Sigmoid colon (tissue), 7 donors: ENCODE data around the gene COL6A5. TPM values are rescaled to one million over a fixed set of nuclear protein-coding genes. Genes with fewer than 3 reads are reported as not detected.
"Not testable (repeated sequence)": the region's sequence is repeated elsewhere in the genome, so short reads cannot be mapped to it uniquely, and the experiment has no call there.

Source experiments
- DNase-seq: peaks from one replicate; pipeline ENCODE4 v3.0.0-alpha.2; 2019
- H3K27ac ChIP-seq, 4 donors: fragments of 200-600 bp; sonication (generic); one replicate each; pipeline ENCODE4 v1.5.1; 2016 to 2019; ENCODE audit warnings: mild to moderate bottlenecking in 1 of 4
- H3K27me3 ChIP-seq, 3 donors: fragments of 200-600 bp; sonication (generic); one replicate each; pipeline ENCODE4 v1.5.1; 2019; ENCODE audit warnings: mild to moderate bottlenecking in 1 of 3
- H3K36me3 ChIP-seq, 4 donors: fragments of 200-600 bp; sonication (generic); one replicate each; pipeline ENCODE4 v1.5.1; 2016 to 2019
- H3K4me1 ChIP-seq, 4 donors: fragments of 200-600 bp; sonication (generic); one replicate each; pipeline ENCODE4 v1.5.1; 2017 to 2019
- H3K4me3 ChIP-seq, 4 donors: fragments of 200-600 bp; sonication (generic); one replicate each; pipeline ENCODE4 v1.5.1; 2017 to 2019; ENCODE audit warnings: mild to moderate bottlenecking in 2 of 4, moderate library complexity in 1 of 4
- H3K9me3 ChIP-seq, 4 donors: fragments of 200-600 bp in 3 of 4; sonication (generic) in 3 of 4; one replicate each; pipeline versions ENCODE4 v1.5.1 to v1.6.1; 2013 to 2019
- CTCF ChIP-seq, 4 experiments: fragments of 450-650 bp in 3 of 4; fragments of 200-600 bp in 1 of 4; IDR thresholded peaks; one replicate each; pipeline ENCODE4 v1.5.1; 2016 to 2019; ENCODE audit warnings: antibody characterized with exemption in 4 of 4, mild to moderate bottlenecking in 3 of 4, moderate library complexity in 2 of 4
- EP300 ChIP-seq, 4 donors: sonication (generic); formaldehyde crosslinking; IDR thresholded peaks; one replicate each; pipeline ENCODE4 v1.6.1; 2017; ENCODE audit warnings: antibody characterized with exemption in 4 of 4
- POLR2A ChIP-seq, 2 donors: fragments of 450-650 bp; IDR thresholded peaks; one replicate each; pipeline ENCODE4 v1.6.1; 2016; ENCODE audit warnings: antibody characterized with exemption in 2 of 2, mild to moderate bottlenecking in 2 of 2, moderate library complexity in 2 of 2
- POLR2AphosphoS5 ChIP-seq, 4 donors: sonication (generic); formaldehyde crosslinking; IDR thresholded peaks; one replicate each; pipeline ENCODE4 v1.6.1; 2017; ENCODE audit warnings: antibody characterized with exemption in 4 of 4
- WGBS, 2 donors: extraction: QIAGEN DNeasy Blood & Tissue Kit; methylation state at CpG; one replicate each; pipeline ENCODE4 v1.1.7; 2013; 5-methylcytosine and 5-hydroxymethylcytosine counted together
- intact Hi-C: fragments of 100-400 bp; cut with DNase I; formaldehyde crosslinking; loops from one replicate; pipeline ENCODE4 v1.15.1; 2023
- polyA plus RNA-seq, 3 donors: library from polyadenylated mRNA; stranded (reverse); fragments of 200-250 nt; gene quantifications; one replicate each; pipeline ENCODE4 v1.2.3, GENCODE V29; 2013
- total RNA-seq, 4 donors: library from RNA; depleted of rRNA; stranded (reverse); fragments of >200 nt; gene quantifications; one replicate each; pipeline ENCODE4 v1.1.0, GENCODE V29; 2016
- donor health status: healthy with polysubstance abuse.
- donor health status: Bipolar disorder and iron deficiency.
- donor health status: healthy.

Gene COL6A5
- total and polyA plus RNA-seq, 7 donors: 0.09 TPM; not detected in 6

- TF ChIP-seq CTCF (IDR thresholded peaks at IDR 0.05) (no peak), POLR2A (IDR thresholded peaks at IDR 0.05) (no peak), EP300 (IDR thresholded peaks at IDR 0.05) (no peak), POLR2AphosphoS5 (IDR thresholded peaks at IDR 0.05) (no peak)
- Histone ChIP-seq H3K4me3 (no peak overlapping the region), H3K9me3 (no peaks in the 10 kb centered on the region), H3K27ac (no peak overlapping the region), H3K36me3 (no peaks in the 10 kb centered on the region), H3K4me1 (peaks cover 0 to 7% (median 0%) of the 10 kb centered on the region in 4 donors), H3K27me3 (no peaks in the 10 kb centered on the region)
- intact Hi-C loops: no loop called here
- no peak for DNase-seq
Measured at GRCh38 chr3:130430266-130430665, 84.8 kb downstream of the COL6A5 start.

GRCh38 chr3:130432086-130432485, 86.6 kb downstream of the COL6A5 start:
- H3K4me1 ChIP-seq, intact Hi-C loops, H3K9me3 ChIP-seq, H3K36me3 ChIP-seq, H3K4me3 ChIP-seq, DNase-seq, H3K27me3 ChIP-seq, H3K27ac ChIP-seq: not testable (repeated sequence)
- 78 to 84% methylated on average over 10 of the region's 10 CpGs for WGBS, 2 donors

- Histone ChIP-seq H3K9me3 (no peaks in the 10 kb centered on the region), H3K27ac (no peak overlapping the region), H3K4me1 (no peaks in the 10 kb centered on the region), H3K4me3 (no peak overlapping the region), H3K27me3 (no peaks in the 10 kb centered on the region), H3K36me3 (no peaks in the 10 kb centered on the region)
- TF ChIP-seq POLR2AphosphoS5 (IDR thresholded peaks at IDR 0.05): no peak
- no peak for TF ChIP-seq EP300 (IDR thresholded peaks at IDR 0.05)
- no peak for TF ChIP-seq CTCF (IDR thresholded peaks at IDR 0.05)
- TF ChIP-seq POLR2A (IDR thresholded peaks at IDR 0.05): no peak
- no peak for DNase-seq
- 78 to 81% methylated on average over 1 of the region's 1 CpG for WGBS, 2 donors
- intact Hi-C loops: no loop called here
Measured at GRCh38 chr3:130433306-130433705, 87.8 kb downstream of the COL6A5 start.

GRCh38 chr3:130442284-130442683, 96.8 kb downstream of the COL6A5 start:
- TF ChIP-seq POLR2A (IDR thresholded peaks at IDR 0.05): no peak
- TF ChIP-seq EP300 (IDR thresholded peaks at IDR 0.05): no peak
- intact Hi-C loops: no loop called here
- Histone ChIP-seq H3K4me3 (no peak overlapping the region), H3K36me3 (no peaks in the 10 kb centered on the region), H3K27ac (no peak overlapping the region), H3K4me1 (no peaks in the 10 kb centered on the region), H3K27me3 (no peaks in the 10 kb centered on the region), H3K9me3 (no peaks in the 10 kb centered on the region)
- DNase-seq: no peak
- 22 to 28% methylated on average over 1 of the region's 1 CpG for WGBS, 2 donors

GRCh38 chr3:130446840-130447239, 101.4 kb downstream of the COL6A5 start:
- H3K27me3 ChIP-seq, H3K4me1 ChIP-seq, H3K9me3 ChIP-seq, DNase-seq, H3K27ac ChIP-seq, H3K4me3 ChIP-seq, intact Hi-C loops, H3K36me3 ChIP-seq: not testable (repeated sequence)
- WGBS, 2 donors: 78 to 79% methylated on average over 6 of the region's 6 CpGs

- H3K27ac ChIP-seq, H3K36me3 ChIP-seq, intact Hi-C loops, H3K4me3 ChIP-seq, H3K4me1 ChIP-seq, DNase-seq, H3K27me3 ChIP-seq, H3K9me3 ChIP-seq: not testable (repeated sequence)
- WGBS, 2 donors: 47 to 56% methylated on average over 8 of the region's 8 CpGs
Measured at GRCh38 chr3:130448155-130448554, 102.7 kb downstream of the COL6A5 start.

- no peaks in the 10 kb centered on the region for H3K27me3 ChIP-seq
- intact Hi-C loops: no loop called here
- no peaks in the 10 kb centered on the region for H3K36me3 ChIP-seq
- H3K4me3 ChIP-seq: no peak overlapping the region
- H3K27ac ChIP-seq: no peak overlapping the region
- H3K9me3 ChIP-seq: no peaks in the 10 kb centered on the region
- TF ChIP-seq EP300 (IDR thresholded peaks at IDR 0.05): no peak
- TF ChIP-seq CTCF (IDR thresholded peaks at IDR 0.05): no peak
- no peak for TF ChIP-seq POLR2A (IDR thresholded peaks at IDR 0.05)
- TF ChIP-seq POLR2AphosphoS5 (IDR thresholded peaks at IDR 0.05): no peak
- DNase-seq: no peak
- no peaks in the 10 kb centered on the region for H3K4me1 ChIP-seq
- 9 to 45% methylated on average over 1 of the region's 1 CpG for WGBS, 2 donors
Measured at GRCh38 chr3:130456540-130456939, 111.1 kb downstream of the COL6A5 start.
